ENCODE data around the gene LSM14A. TPM values are rescaled to one million over a fixed set of nuclear protein-coding genes. Genes with fewer than 3 reads are reported as not detected.
"Not testable (repeated sequence)": the region's sequence is repeated elsewhere in the genome, so short reads cannot be mapped to it uniquely, and the experiment has no call there.

LSM14A gene
- total RNA-seq, 1 experiment from 2014 or later: 171 TPM

DNA sequence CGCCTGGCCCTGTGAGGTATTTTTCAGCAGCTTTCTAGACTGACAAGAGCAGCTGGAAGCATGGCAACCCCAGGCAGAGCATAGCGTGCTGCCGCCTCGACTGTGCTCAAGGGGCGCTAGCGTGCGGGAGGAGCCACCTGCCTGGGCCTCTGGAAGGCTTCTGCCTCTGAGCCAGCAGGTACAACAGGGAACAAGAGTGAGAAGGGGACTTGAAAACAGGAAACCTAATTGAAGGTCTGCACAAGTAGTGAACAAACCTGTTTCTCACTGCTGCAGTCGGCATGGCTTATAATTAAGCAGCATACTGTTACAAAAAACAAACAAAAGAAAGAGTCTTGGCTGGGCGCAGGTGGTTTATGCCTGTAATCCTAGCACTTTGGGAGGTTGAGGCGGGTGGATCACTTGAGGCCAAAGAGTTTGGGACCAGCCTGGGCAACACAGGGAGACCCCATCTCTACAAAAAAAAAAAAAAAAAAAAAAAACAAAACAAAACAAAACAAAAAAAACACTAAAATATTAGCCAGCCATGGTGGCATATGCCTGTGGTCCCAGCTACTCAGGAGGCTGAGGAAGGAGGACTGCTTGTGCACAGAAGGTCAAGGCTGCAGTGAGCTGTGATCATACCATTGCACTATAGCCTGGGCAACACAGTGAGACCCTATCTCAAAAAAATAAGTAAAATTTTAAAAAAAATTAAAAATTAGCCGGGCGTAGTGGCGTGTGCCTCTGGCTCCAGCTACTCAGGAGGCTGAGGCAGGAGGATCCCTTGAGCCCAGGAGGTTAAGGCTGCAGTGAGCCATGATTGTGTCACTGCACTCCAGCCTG is 69.4 kb downstream of the LSM14A start:
- H2AFZ ChIP-seq (ENCODE audit: low read length): no peak overlapping the region
- H3K27me3 ChIP-seq (ENCODE audit: low read length): no peaks in the 10 kb centered on the region
- no peak overlapping the region for H3K4me3 ChIP-seq (ENCODE audit: low read length)
- no peak overlapping the region for H3K9ac ChIP-seq (ENCODE audit: low read length)
- peaks cover 23% of the 10 kb centered on the region for H3K4me1 ChIP-seq (ENCODE audit: low read length)
- peak; percentile 92 for DNase-seq
- H3K9me3 ChIP-seq (ENCODE audit: low read length): no peaks in the 10 kb centered on the region
- H3K9me2 ChIP-seq (replicated peaks; ENCODE audit: insufficient read depth, low read length): no peaks in the 10 kb centered on the region
- H3K4me2 ChIP-seq (ENCODE audit: low read depth, low read length, poor library complexity, severe bottlenecking): no peak overlapping the region
- no peaks in the 10 kb centered on the region for H3K79me2 ChIP-seq (ENCODE audit: low read length)
- no peaks in the 10 kb centered on the region for H3K36me3 ChIP-seq (ENCODE audit: insufficient read depth, low read length)
- H3K27ac ChIP-seq (ENCODE audit: low read length): no peak overlapping the region
- H4K20me1 ChIP-seq (ENCODE audit: insufficient read depth, low read depth, low read length): no peaks in the 10 kb centered on the region

DNA sequence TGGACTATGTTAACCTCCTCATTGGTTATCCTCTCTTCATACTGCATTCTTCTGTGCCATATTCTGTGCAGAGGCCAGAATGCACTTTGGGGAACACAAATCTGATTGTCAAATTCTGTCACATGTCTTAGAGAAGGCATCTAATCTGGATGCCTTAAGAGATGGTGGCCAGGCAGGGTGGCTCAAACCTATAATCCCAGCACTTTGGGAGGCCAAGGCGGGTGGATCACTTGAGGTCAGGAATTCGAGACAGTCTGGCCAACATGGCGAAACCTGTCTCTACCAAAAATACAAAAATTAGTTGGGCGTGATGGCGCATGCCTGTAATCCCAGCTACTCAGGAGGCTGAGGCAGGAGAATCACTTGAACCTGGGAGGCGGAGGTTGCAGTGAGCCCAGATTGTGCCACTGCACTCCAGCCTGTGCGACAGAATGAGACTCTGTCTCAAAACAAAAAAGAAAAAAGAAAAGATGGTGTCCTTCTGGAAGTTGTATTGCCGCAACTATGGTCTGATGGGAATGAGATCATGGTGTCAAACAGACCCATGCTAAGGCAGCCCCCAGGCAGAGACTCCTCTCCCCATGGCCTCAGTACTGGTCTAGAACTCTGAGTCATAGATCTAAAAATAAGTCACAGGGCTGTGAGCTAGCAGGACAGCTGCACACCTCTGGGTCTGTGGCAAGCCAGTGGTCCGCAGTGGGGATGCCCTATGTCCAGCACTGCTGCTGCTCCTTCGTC is 71.0 kb downstream of the LSM14A start:
- H3K4me1 ChIP-seq (ENCODE audit: low read length): peaks cover 23% of the 10 kb centered on the region
- not testable (repeated sequence) for H3K9me2 ChIP-seq (replicated peaks; ENCODE audit: insufficient read depth, low read length); H3K27me3 ChIP-seq (ENCODE audit: low read length); H4K20me1 ChIP-seq (ENCODE audit: insufficient read depth, low read depth, low read length); H3K79me2 ChIP-seq (ENCODE audit: low read length); H2AFZ ChIP-seq (ENCODE audit: low read length); H3K36me3 ChIP-seq (ENCODE audit: insufficient read depth, low read length); H3K9me3 ChIP-seq (ENCODE audit: low read length); H3K4me3 ChIP-seq (ENCODE audit: low read length); H3K9ac ChIP-seq (ENCODE audit: low read length)
- peak overlapping the region; percentile 53 for H3K4me2 ChIP-seq (ENCODE audit: low read depth, low read length, poor library complexity, severe bottlenecking)
- H3K27ac ChIP-seq (ENCODE audit: low read length): peak overlapping the region; percentile 54; the same call in 1 of the 2 replicates
- DNase-seq: peak; percentile 54

DNA sequence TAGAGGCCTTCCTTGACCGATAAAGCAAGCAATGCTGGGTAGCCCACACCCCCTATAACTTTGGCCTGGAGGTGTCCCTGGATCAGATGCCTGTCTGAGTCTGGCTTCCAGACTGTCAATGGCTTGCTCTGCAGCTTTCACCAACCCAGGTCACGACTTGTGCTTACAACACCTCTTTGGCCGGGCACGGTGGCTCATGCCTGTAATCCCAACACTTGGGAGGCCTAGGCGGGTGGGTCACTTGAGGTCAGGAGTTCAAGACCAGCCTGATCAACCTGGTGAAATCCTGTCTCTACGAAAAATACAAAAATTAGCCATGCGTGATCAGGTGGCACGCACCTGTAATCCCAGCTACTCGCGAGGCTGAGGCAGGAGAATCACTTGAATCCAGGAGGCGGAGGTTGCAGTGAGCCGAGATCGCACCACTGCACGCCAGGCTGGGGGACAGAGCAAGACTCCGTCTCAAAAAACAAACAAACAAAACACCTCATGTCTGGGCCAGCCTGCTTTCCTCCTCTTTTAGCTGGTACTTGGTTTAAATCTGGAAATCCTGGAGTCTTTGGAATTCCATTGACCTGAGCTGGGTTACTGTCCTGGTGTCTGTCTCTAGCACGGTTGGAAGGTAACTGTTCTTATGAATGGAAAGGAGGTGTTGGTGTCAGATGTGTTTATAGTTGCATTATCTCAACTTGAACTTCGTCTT is 71.7 kb downstream of the LSM14A start:
- H3K9me2 ChIP-seq (replicated peaks; ENCODE audit: insufficient read depth, low read length): no peaks in the 10 kb centered on the region
- H2AFZ ChIP-seq (ENCODE audit: low read length): no peak overlapping the region
- H3K4me3 ChIP-seq (ENCODE audit: low read length): peak overlapping the region; percentile 13; the same call in 1 of the 2 replicates
- H3K27me3 ChIP-seq (ENCODE audit: low read length): no peaks in the 10 kb centered on the region
- peaks cover 23% of the 10 kb centered on the region for H3K4me1 ChIP-seq (ENCODE audit: low read length)
- peak overlapping the region; percentile 16; the same call in 1 of the 2 replicates for H3K9ac ChIP-seq (ENCODE audit: low read length)
- H3K4me2 ChIP-seq (ENCODE audit: low read depth, low read length, poor library complexity, severe bottlenecking): peak overlapping the region; percentile 53
- no peaks in the 10 kb centered on the region for H3K79me2 ChIP-seq (ENCODE audit: low read length)
- H3K27ac ChIP-seq (ENCODE audit: low read length): peak overlapping the region; percentile 54
- no peaks in the 10 kb centered on the region for H3K9me3 ChIP-seq (ENCODE audit: low read length)
- no peak for DNase-seq
- no peaks in the 10 kb centered on the region for H3K36me3 ChIP-seq (ENCODE audit: insufficient read depth, low read length)
- H4K20me1 ChIP-seq (ENCODE audit: insufficient read depth, low read depth, low read length): no peaks in the 10 kb centered on the region

DNA sequence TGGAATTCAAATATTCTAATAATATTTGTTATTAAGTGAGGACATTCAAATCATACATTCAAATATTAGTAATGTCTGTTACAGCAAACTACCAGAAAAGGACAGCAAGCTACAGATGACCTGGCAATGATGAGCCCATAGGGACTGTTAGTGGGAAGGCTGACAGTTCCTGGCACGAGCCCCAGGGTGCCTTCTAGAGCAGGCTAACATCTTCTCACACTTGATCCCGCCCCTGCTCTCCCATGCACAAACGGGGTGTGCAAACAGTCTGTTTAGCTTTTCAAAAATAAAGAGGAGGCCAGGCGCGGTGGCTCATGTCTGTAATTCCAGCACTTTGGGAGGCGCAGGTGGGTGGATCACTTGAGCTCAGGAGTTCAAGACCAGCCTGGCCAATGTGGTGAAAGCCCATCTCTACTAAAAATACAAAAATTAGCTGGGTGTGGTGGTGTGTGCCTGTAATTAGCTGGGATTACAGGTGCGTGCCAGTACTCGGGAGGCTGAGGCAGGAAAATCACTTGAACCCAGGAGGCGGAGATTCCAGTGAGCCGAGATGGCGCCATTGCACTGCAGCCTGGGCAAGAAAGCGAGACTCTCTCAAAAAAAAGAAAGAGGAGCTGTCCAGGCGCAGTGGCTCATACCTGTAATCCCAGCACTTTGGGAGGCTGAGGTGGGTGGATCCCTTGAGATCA is 72.5 kb downstream of the LSM14A start:
- Histone ChIP-seq H3K4me3 (ENCODE audit: low read length) (peak overlapping the region; percentile 13; the same call in 1 of the 2 replicates), H3K36me3 (ENCODE audit: insufficient read depth, low read length) (no peaks in the 10 kb centered on the region), H3K9me3 (ENCODE audit: low read length) (no peaks in the 10 kb centered on the region), H2AFZ (ENCODE audit: low read length) (no peak overlapping the region), H3K9ac (ENCODE audit: low read length) (0 out of 2 replicates have a peak overlapping the region, but pooled peaks have one; percentile 25), H3K27me3 (ENCODE audit: low read length) (no peaks in the 10 kb centered on the region), H3K27ac (ENCODE audit: low read length) (peak overlapping the region; percentile 54; the same call in 1 of the 2 replicates), H4K20me1 (ENCODE audit: insufficient read depth, low read depth, low read length) (no peaks in the 10 kb centered on the region), H3K4me2 (ENCODE audit: low read depth, low read length, poor library complexity, severe bottlenecking) (peak overlapping the region; percentile 53), H3K9me2 (replicated peaks; ENCODE audit: insufficient read depth, low read length) (no peaks in the 10 kb centered on the region), H3K4me1 (ENCODE audit: low read length) (peaks cover 23% of the 10 kb centered on the region), H3K79me2 (ENCODE audit: low read length) (no peaks in the 10 kb centered on the region)
- DNase-seq: peak; percentile 83

DNA sequence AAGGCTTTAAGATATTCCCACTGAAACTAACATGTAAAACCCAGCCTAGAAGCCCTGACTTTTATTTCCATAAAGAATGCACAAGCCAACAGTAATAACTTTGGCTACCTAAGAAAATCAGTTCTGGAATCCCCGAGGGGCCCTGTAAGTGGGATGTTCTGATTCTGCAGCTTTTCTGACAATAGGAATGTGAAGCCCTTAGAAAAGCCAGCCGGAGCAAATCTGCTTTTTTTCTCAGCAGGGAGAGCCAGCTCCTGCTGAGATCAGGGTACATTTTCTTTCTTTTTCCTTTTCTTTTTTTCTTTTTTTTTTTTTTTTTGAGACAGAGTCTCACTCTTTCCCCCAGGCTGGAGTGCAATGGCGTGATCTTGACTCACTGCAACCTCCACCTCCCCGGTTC is 74.0 kb downstream of the LSM14A start:
- H3K9me3 ChIP-seq (ENCODE audit: low read length): no peaks in the 10 kb centered on the region
- H3K27me3 ChIP-seq (ENCODE audit: low read length): no peaks in the 10 kb centered on the region
- H2AFZ ChIP-seq (ENCODE audit: low read length): no peak overlapping the region
- peaks cover 23% of the 10 kb centered on the region for H3K4me1 ChIP-seq (ENCODE audit: low read length)
- no peaks in the 10 kb centered on the region for H4K20me1 ChIP-seq (ENCODE audit: insufficient read depth, low read depth, low read length)
- H3K27ac ChIP-seq (ENCODE audit: low read length): no peak overlapping the region
- H3K79me2 ChIP-seq (ENCODE audit: low read length): no peaks in the 10 kb centered on the region
- DNase-seq: no peak
- no peak overlapping the region for H3K9ac ChIP-seq (ENCODE audit: low read length)
- no peak overlapping the region for H3K4me2 ChIP-seq (ENCODE audit: low read depth, low read length, poor library complexity, severe bottlenecking)
- no peak overlapping the region for H3K4me3 ChIP-seq (ENCODE audit: low read length)
- no peaks in the 10 kb centered on the region for H3K36me3 ChIP-seq (ENCODE audit: insufficient read depth, low read length)
- H3K9me2 ChIP-seq (replicated peaks; ENCODE audit: insufficient read depth, low read length): no peaks in the 10 kb centered on the region

DNA sequence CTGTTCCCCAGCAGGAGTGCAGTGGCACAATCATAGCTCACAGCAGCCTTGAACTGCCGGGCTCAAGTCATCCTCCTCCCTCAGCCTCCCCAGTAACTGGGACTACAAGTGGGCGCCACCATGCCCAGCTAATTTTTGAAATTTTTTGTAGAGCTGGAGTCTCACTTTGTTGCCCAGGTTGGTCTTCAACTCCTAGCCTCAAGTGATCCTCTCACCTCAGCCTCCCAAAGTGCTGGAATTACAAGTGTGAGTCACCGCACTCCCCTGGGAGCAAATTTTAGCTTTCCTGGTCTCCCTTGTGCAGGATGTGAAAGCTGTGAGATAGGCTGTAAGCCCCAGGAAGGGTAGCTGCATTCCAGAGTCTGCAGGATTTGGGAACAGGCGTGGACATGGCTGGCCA is 76.6 kb downstream of the LSM14A start:
- H3K4me1 ChIP-seq (ENCODE audit: low read length): peaks cover 18% of the 10 kb centered on the region
- H3K9me3 ChIP-seq (ENCODE audit: low read length): no peaks in the 10 kb centered on the region
- H3K79me2 ChIP-seq (ENCODE audit: low read length): 0 out of 2 replicates have a peak, but pooled peaks cover under 1% of the 10 kb centered on the region
- H3K9ac ChIP-seq (ENCODE audit: low read length): no peak overlapping the region
- H3K4me3 ChIP-seq (ENCODE audit: low read length): no peak overlapping the region
- no peak overlapping the region for H3K27ac ChIP-seq (ENCODE audit: low read length)
- no peak for DNase-seq
- no peaks in the 10 kb centered on the region for H3K36me3 ChIP-seq (ENCODE audit: insufficient read depth, low read length)
- no peaks in the 10 kb centered on the region for H3K27me3 ChIP-seq (ENCODE audit: low read length)
- H2AFZ ChIP-seq (ENCODE audit: low read length): no peak overlapping the region
- H4K20me1 ChIP-seq (ENCODE audit: insufficient read depth, low read depth, low read length): no peaks in the 10 kb centered on the region
- no peak overlapping the region for H3K4me2 ChIP-seq (ENCODE audit: low read depth, low read length, poor library complexity, severe bottlenecking)
- H3K9me2 ChIP-seq (replicated peaks; ENCODE audit: insufficient read depth, low read length): no peaks in the 10 kb centered on the region

DNA sequence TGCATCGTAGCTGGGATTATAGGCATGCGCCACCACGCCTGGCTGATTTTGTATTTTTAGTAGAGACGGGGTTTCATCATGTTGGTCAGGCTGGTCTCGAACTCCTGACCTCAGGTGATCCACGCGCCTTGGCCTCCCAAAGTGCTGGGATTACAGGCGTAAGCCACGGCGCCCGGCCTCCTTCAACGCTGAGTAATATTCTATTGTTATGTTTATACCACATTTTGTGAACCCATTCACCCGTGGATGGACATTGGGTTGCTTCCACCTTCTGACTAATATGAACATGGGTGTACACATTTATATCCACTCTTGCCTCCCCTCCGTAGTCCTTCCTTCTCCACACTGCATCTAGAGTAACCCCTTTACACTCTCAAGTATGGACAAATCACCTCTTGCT is 80.9 kb downstream of the LSM14A start:
- H3K36me3 ChIP-seq (ENCODE audit: insufficient read depth, low read length); H4K20me1 ChIP-seq (ENCODE audit: insufficient read depth, low read depth, low read length); H3K9ac ChIP-seq (ENCODE audit: low read length); H3K9me2 ChIP-seq (replicated peaks; ENCODE audit: insufficient read depth, low read length); H3K9me3 ChIP-seq (ENCODE audit: low read length); H3K27me3 ChIP-seq (ENCODE audit: low read length); H3K27ac ChIP-seq (ENCODE audit: low read length); DNase-seq: not testable (repeated sequence)
- peaks cover 22% of the 10 kb centered on the region for H3K4me1 ChIP-seq (ENCODE audit: low read length)
- H2AFZ ChIP-seq (ENCODE audit: low read length): peak overlapping the region; percentile 24; the same call in 1 of the 2 replicates
- H3K4me2 ChIP-seq (ENCODE audit: low read depth, low read length, poor library complexity, severe bottlenecking): peak overlapping the region; percentile 92
- H3K4me3 ChIP-seq (ENCODE audit: low read length): peak overlapping the region; percentile 92; the same call in 1 of the 2 replicates
- H3K79me2 ChIP-seq (ENCODE audit: low read length): peaks cover 38% of the 10 kb centered on the region

Measured in Karpas-422 (cell line).